GM12878 (cell line): ENCODE results near the gene SELENOW. TPM values are rescaled to one million over a fixed set of nuclear protein-coding genes. Genes with fewer than 3 reads are reported as not detected.

Experiments
- ATAC-seq: fragments of 200-7000 bp; cut with Tn5 transposase; 3 replicates; pipeline ENCODE4 v1.9.1; 2020; ENCODE audit warnings: mild to moderate bottlenecking, moderate library complexity
- BruUV-seq: library from RNA; stranded (reverse); fragments of 400-500 nt; replicated peaks from 2 replicates; lab custom pipeline; 2021; lab: Mats Ljungman, UMichigan
- CTCF ChIA-PET: fragments of 300-600 bp; sonication (Branson Sonifier 250); formaldehyde crosslinking; extraction: SDS; loops from one replicate; lab custom pipeline; 2021; ENCODE audit warnings: inconsistent platforms; lab: Yijun Ruan, JAX
- POLR2A ChIA-PET: fragments of 350-600 bp; formaldehyde crosslinking; extraction: SDS; loops from one replicate; lab custom pipeline; 2021; ENCODE audit warnings: inconsistent platforms; lab: Charles Lee
- RAD21 ChIA-PET: fragments of 300-600 bp; sonication (Branson Sonifier 250); formaldehyde crosslinking; loops from one replicate; lab custom pipeline; 2023; ENCODE audit warnings: antibody characterized with exemption; ENCODE audit not compliant: unreplicated experiment; lab: Charles Lee
- SMC1A ChIA-PET: fragments of 300-600 bp; sonication (Branson Sonifier 250); formaldehyde crosslinking; loops from one replicate; lab custom pipeline; 2023; ENCODE audit not compliant: unreplicated experiment, uncharacterized antibody; lab: Charles Lee
- DNase-seq: peaks from one replicate; pipeline ENCODE4 v3.0.0-alpha.2; 2011; ENCODE audit warnings: low read depth, low spot score
- FAIRE-seq: peaks from 3 replicates; lab custom pipeline; 2011; peaks lifted over from hg19 to GRCh38; lab: Jason Lieb, UNC
- H2AFZ ChIP-seq: 2 replicates; pipeline ENCODE4 v1.6.0; 2011; ENCODE audit warnings: low read depth, low read length, control low read depth; ENCODE audit not compliant: control insufficient read depth
- H3K27ac ChIP-seq: 2 replicates; pipeline ENCODE4 v1.5.1; 2011; ENCODE audit warnings: control low read depth; ENCODE audit not compliant: control insufficient read depth, insufficient read depth
- H3K27me3 ChIP-seq, 2 experiments: replicated peaks in 1 of 2; 2 replicates each; pipeline versions ENCODE4 v1.6.0 to v1.6.1; 2011; ENCODE audit warnings: low read length in 1 of 2; ENCODE audit not compliant: control insufficient read depth in 2 of 2, insufficient read depth in 2 of 2
- H3K36me3 ChIP-seq, 2 experiments: 2 replicates each; pipeline ENCODE4 v1.5.1; 2011; ENCODE audit warnings: low read length in 1 of 2; ENCODE audit not compliant: control insufficient read depth in 2 of 2, insufficient read depth in 2 of 2
- H3K4me1 ChIP-seq: 2 replicates; pipeline ENCODE4 v1.6.1; 2011; ENCODE audit warnings: mild to moderate bottlenecking, low read length, moderate library complexity, mixed read lengths; ENCODE audit not compliant: control insufficient read depth, insufficient read depth
- H3K4me2 ChIP-seq: 2 replicates; pipeline ENCODE4 v1.6.0; 2011; ENCODE audit warnings: control low read depth; ENCODE audit not compliant: control insufficient read depth, insufficient read depth
- H3K4me3 ChIP-seq: fragments of 200-600 bp; sonication (generic); 2 replicates; pipeline ENCODE4 v1.5.1; 2016
- H3K79me2 ChIP-seq: 2 replicates; pipeline ENCODE4 v1.6.0; 2011; ENCODE audit warnings: low read length; ENCODE audit not compliant: control insufficient read depth, insufficient read depth
- H3K9ac ChIP-seq: 2 replicates; pipeline ENCODE4 v1.8.0; 2011; ENCODE audit warnings: low read length, control low read depth, mixed read lengths; ENCODE audit not compliant: control insufficient read depth, insufficient read depth
- H3K9me3 ChIP-seq: replicated peaks from 3 replicates; pipeline ENCODE4 v1.5.1; 2011; ENCODE audit warnings: mild to moderate bottlenecking, low read length; ENCODE audit not compliant: control insufficient read depth, insufficient read depth
- H4K20me1 ChIP-seq: 2 replicates; pipeline ENCODE4 v1.6.0; 2011; ENCODE audit not compliant: control insufficient read depth, insufficient read depth
- FOS ChIP-seq: IDR thresholded peaks from 3 replicates; pipeline ENCODE4 v1.6.1; 2011; ENCODE audit warnings: borderline replicate concordance; ENCODE audit not compliant: insufficient read length; ENCODE audit errors: extremely low read depth
- GATAD2B ChIP-seq: fragments of 450-650 bp; conservative IDR thresholded peaks from 2 replicates; pipeline ENCODE4 v1.6.1; 2017; ENCODE audit warnings: low read depth, mild to moderate bottlenecking, moderate library complexity
- HDAC6 ChIP-seq: fragments of 200-600 bp; sonication (generic); IDR thresholded peaks from one replicate; pipeline ENCODE4 v1.8.0; 2017; ENCODE audit warnings: antibody characterized with exemption; ENCODE audit not compliant: unreplicated experiment
- NR2C1 ChIP-seq: fragments of 450-650 bp; IDR thresholded peaks from 2 replicates; pipeline ENCODE4 v1.6.1; 2017; ENCODE audit warnings: antibody characterized with exemption, mild to moderate bottlenecking, moderate library complexity
- NR2F1 ChIP-seq: fragments of 450-650 bp; conservative IDR thresholded peaks from 2 replicates; pipeline ENCODE4 v1.6.1; 2017; ENCODE audit warnings: mild to moderate bottlenecking
- PML ChIP-seq: IDR thresholded peaks from 2 replicates; pipeline ENCODE4 v1.6.1; 2012; ENCODE audit warnings: low read length, inconsistent platforms
- POLR2A ChIP-seq: IDR thresholded peaks from 2 replicates; pipeline ENCODE4 v1.6.1; 2011; ENCODE audit warnings: low read depth, mild to moderate bottlenecking, low read length
- POLR2AphosphoS5 ChIP-seq: IDR thresholded peaks from 2 replicates; pipeline ENCODE4 v1.6.1; 2011; ENCODE audit warnings: mild to moderate bottlenecking, low read length, inconsistent platforms
- ZNF384 ChIP-seq: IDR thresholded peaks from 2 replicates; pipeline ENCODE4 v1.6.1; 2012; ENCODE audit warnings: low read depth, mild to moderate bottlenecking, low read length, improper control_type of control experiment, borderline replicate concordance
- WGBS: methylation state at CpG from one replicate; pipeline ENCODE4 v1.1.6; 2016; ENCODE audit warnings: low lambda C conversion rate; ENCODE audit not compliant: insufficient replicate concordance, insufficient coverage; ENCODE audit errors: missing lambda C conversion rate; 5-methylcytosine and 5-hydroxymethylcytosine counted together
- in situ Hi-C: fragments of 300-500 bp; cut with MboI; formaldehyde crosslinking; loops from 9 replicates; pipeline ENCODE4 v1.14.3; 2018; ENCODE audit warnings: mixed read lengths
- intact Hi-C: fragments of 100-400 bp; cut with micrococcal nuclease; formaldehyde crosslinking; loops from one replicate; pipeline ENCODE4 v1.14.2; 2022; ENCODE audit not compliant: unreplicated experiment
- polyA plus RNA-seq, 11 experiments: library from polyadenylated mRNA; depleted of rRNA in 4 of 11; unstranded in 6 of 11; stranded (reverse) in 5 of 11; fragments of >200 nt; fragmentation: Nextera tagmentation in 4 of 11; fragmentation: Illumina TruSeq in 1 of 11; extraction: Ambion mirVana in 4 of 11; extraction: Trizol in 1 of 11; gene quantifications; 1 replicate in 1 of 11; 2 replicates in 10 of 11; pipeline versions ENCODE4 v1.2.1 to v1.2.3, GENCODE V29; 2011 to 2016; ENCODE audit warnings: inconsistent platforms in 2 of 11, missing spikeins in 2 of 11, low read depth in 1 of 11
- total RNA-seq, 4 experiments: library from RNA; depleted of rRNA in 3 of 4; stranded (reverse); fragments of >200 nt in 3 of 4; fragmentation: Illumina TruSeq in 1 of 4; extraction: Trizol in 1 of 4; gene quantifications; 2 replicates each; pipeline versions ENCODE4 v1.2.1 to v1.2.3, GENCODE V29; 2013 to 2021
- TF ChIP-seq, protein P1 (sequence below): fragments of 150-350 bp; IDR thresholded peaks from 2 replicates; pipeline ENCODE4 v1.6.1; 2014; ENCODE audit warnings: mild to moderate bottlenecking, low read depth, low read length
- TF ChIP-seq, protein P2 (sequence below): fragments of 450-650 bp; IDR thresholded peaks from 2 replicates; pipeline ENCODE4 v1.6.1; 2016; ENCODE audit warnings: mild to moderate bottlenecking

The SELENOW gene
- total and polyA plus RNA-seq, 10 of the 15 experiments (the other 5 are each of a cell fraction or from before 2014, with no cell fraction given), result 53.3 to 186 (median 101) TPM

GRCh38 chr19:47757617-47758442 is 20.7 kb upstream of the SELENOW start:
- Histone ChIP-seq H3K4me3 (no peak overlapping the region), H3K4me2 (no peak overlapping the region), H3K9ac (no peak overlapping the region), H3K4me1 (0 out of 2 replicates have a peak, but pooled peaks cover 3% of the 10 kb centered on the region), H4K20me1 (no peaks in the 10 kb centered on the region), H3K79me2 (no peaks in the 10 kb centered on the region), H3K36me3 (peaks cover 16 to 33% of the 10 kb centered on the region in 2 experiments; a peak in 3 of 4 replicates), H3K9me3 (no peaks in the 10 kb centered on the region; the same call in 2 of the 3 replicates), H3K27me3 (no peaks in the 10 kb centered on the region), H2AFZ (no peak overlapping the region), H3K27ac (no peak overlapping the region)
- ChIA-PET CTCF (interaction anchor here (0.9 to 1.8 kb wide), 2 partner anchors 8 to 9 kb away, joined by 3 to 5 read pairs; no protein-coding TSS in a partner anchor), RAD21 (no interaction called here), SMC1A (no interaction called here), POLR2A (no interaction called here)
- intact Hi-C loops, result no loop called here
- 87% methylated on average over 14 of the region's 14 CpGs for WGBS
- ATAC-seq (no peak), DNase-seq (no peak), FAIRE-seq (no peak)
- BruUV-seq, result TSS peak; percentile 16
- peak; percentile 51; the same call in 1 of the 2 replicates for TF ChIP-seq POLR2AphosphoS5
- TF ChIP-seq, protein P1, sequence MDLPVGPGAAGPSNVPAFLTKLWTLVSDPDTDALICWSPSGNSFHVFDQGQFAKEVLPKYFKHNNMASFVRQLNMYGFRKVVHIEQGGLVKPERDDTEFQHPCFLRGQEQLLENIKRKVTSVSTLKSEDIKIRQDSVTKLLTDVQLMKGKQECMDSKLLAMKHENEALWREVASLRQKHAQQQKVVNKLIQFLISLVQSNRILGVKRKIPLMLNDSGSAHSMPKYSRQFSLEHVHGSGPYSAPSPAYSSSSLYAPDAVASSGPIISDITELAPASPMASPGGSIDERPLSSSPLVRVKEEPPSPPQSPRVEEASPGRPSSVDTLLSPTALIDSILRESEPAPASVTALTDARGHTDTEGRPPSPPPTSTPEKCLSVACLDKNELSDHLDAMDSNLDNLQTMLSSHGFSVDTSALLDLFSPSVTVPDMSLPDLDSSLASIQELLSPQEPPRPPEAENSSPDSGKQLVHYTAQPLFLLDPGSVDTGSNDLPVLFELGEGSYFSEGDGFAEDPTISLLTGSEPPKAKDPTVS, result no peak
- TF ChIP-seq FOS, result no peak
- no peak for TF ChIP-seq PML
- no peak for TF ChIP-seq GATAD2B
- no peak for TF ChIP-seq ZNF384
- TF ChIP-seq NR2F1, result peak; percentile 41; the same call in 1 of the 2 replicates
- TF ChIP-seq HDAC6, result no peak
- TF ChIP-seq, protein P2, sequence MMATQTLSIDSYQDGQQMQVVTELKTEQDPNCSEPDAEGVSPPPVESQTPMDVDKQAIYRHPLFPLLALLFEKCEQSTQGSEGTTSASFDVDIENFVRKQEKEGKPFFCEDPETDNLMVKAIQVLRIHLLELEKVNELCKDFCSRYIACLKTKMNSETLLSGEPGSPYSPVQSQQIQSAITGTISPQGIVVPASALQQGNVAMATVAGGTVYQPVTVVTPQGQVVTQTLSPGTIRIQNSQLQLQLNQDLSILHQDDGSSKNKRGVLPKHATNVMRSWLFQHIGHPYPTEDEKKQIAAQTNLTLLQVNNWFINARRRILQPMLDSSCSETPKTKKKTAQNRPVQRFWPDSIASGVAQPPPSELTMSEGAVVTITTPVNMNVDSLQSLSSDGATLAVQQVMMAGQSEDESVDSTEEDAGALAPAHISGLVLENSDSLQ, result peak; percentile 56; the same call in 1 of the 2 replicates
- TF ChIP-seq NR2C1, result peak; percentile 31; the same call in 1 of the 2 replicates
- 0 out of 2 replicates have a peak, but pooled peaks have one; percentile 21 for TF ChIP-seq POLR2A
- in situ Hi-C loops, result no loop called here
